HCT116 (cell line): Measurements from ENCODE around the gene GPR34.

Experiments
- CEBPB ChIP-seq: IDR thresholded peaks from 2 replicates; pipeline ENCODE4 v1.6.1; 2012; ENCODE audit warnings: low read depth
- EZH2 ChIP-seq: fragments of 200-600 bp; sonication (generic); IDR thresholded peaks from 2 replicates; pipeline ENCODE4 v1.6.1; 2017; ENCODE audit warnings: antibody characterized with exemption, mixed run types
- EZH2phosphoT487 ChIP-seq: fragments of 200-600 bp; IDR thresholded peaks from 2 replicates; pipeline ENCODE4 v1.6.1; 2018; ENCODE audit warnings: antibody characterized with exemption, borderline replicate concordance
- POLR2A ChIP-seq: IDR thresholded peaks from 2 replicates; pipeline ENCODE4 v1.7.0; 2011; ENCODE audit warnings: borderline replicate concordance; ENCODE audit not compliant: insufficient read depth, insufficient read length; ENCODE audit errors: extremely low read depth
- POLR2AphosphoS5 ChIP-seq: IDR thresholded peaks from 2 replicates; pipeline ENCODE4 v1.6.1; 2011; ENCODE audit warnings: mild to moderate bottlenecking, low read depth, low read length, moderate library complexity
- RAD21 ChIP-seq: IDR thresholded peaks from 2 replicates; pipeline ENCODE4 v1.6.1; 2012; ENCODE audit warnings: low read depth, mild to moderate bottlenecking
- TCF7L2 ChIP-seq: IDR thresholded peaks from 2 replicates; pipeline ENCODE4 v1.7.0; 2011; ENCODE audit warnings: borderline replicate concordance, inconsistent platforms; ENCODE audit not compliant: insufficient read depth, insufficient read length; ENCODE audit errors: extremely low read depth
- ZNF274 ChIP-seq: fragments of 200-500 bp; sonication (Bioruptor generic); IDR thresholded peaks from 2 replicates; pipeline ENCODE4 v1.6.1; 2014; ENCODE audit warnings: mild to moderate bottlenecking, low read depth, low read length, inconsistent platforms
- TF ChIP-seq, protein P1 (sequence below), 3 experiments: fragments of 200-600 bp in 1 of 3; sonication (generic) in 1 of 3; IDR thresholded peaks in 2 of 3; conservative IDR thresholded peaks in 1 of 3; 2 replicates each; pipeline ENCODE4 v1.5.1; 2012 to 2017; ENCODE audit warnings: low read depth in 2 of 3, low read length in 2 of 3, antibody characterized with exemption in 1 of 3, borderline replicate concordance in 1 of 3, control low read depth in 1 of 3, mild to moderate bottlenecking in 1 of 3, mixed read lengths in 1 of 3, mixed run types in 1 of 3, moderate library complexity in 1 of 3; ENCODE audit not compliant: insufficient read depth in 1 of 3
- TF ChIP-seq, protein P2 (sequence below): IDR thresholded peaks from 2 replicates; pipeline ENCODE4 v1.6.1; 2012; ENCODE audit warnings: low read depth
- TF ChIP-seq, protein P3 (sequence below): IDR thresholded peaks from 2 replicates; pipeline ENCODE4 v1.6.1; 2012

DNA sequence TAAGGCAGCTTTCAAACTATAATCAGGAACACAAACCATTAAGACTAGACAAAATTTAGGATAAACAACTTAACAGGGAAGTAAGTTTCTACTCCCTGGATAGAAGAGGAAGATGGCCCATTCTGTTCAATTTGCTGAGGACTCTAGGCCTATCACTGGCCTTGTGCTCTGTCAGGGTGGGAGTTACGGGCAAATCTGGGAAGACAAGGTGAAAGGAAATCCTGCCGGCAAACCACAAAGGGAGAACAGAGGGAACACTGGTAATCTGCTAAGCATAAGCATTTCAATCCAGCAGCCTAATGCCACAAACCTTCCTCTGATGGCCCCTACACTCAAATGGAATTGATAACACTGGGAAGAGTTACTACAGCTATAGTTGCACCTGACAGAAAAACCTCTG is 43.5 kb downstream of the GPR34 start:
- no peak for TF ChIP-seq POLR2AphosphoS5
- TF ChIP-seq, protein P1, sequence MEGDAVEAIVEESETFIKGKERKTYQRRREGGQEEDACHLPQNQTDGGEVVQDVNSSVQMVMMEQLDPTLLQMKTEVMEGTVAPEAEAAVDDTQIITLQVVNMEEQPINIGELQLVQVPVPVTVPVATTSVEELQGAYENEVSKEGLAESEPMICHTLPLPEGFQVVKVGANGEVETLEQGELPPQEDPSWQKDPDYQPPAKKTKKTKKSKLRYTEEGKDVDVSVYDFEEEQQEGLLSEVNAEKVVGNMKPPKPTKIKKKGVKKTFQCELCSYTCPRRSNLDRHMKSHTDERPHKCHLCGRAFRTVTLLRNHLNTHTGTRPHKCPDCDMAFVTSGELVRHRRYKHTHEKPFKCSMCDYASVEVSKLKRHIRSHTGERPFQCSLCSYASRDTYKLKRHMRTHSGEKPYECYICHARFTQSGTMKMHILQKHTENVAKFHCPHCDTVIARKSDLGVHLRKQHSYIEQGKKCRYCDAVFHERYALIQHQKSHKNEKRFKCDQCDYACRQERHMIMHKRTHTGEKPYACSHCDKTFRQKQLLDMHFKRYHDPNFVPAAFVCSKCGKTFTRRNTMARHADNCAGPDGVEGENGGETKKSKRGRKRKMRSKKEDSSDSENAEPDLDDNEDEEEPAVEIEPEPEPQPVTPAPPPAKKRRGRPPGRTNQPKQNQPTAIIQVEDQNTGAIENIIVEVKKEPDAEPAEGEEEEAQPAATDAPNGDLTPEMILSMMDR (IDR thresholded peaks at IDR 0.05 in 2 of 3, conservative IDR thresholded peaks at IDR 0.05 in 1 of 3; ENCODE audit: borderline replicate concordance in 1 of 3, insufficient read depth in 1 of 3, low read depth in 2 of 3, low read length in 2 of 3) = no peak
- TF ChIP-seq EZH2phosphoT487 = no peak
- TF ChIP-seq POLR2A = no peak
- TF ChIP-seq EZH2 = no peak
- TF ChIP-seq, protein P2, sequence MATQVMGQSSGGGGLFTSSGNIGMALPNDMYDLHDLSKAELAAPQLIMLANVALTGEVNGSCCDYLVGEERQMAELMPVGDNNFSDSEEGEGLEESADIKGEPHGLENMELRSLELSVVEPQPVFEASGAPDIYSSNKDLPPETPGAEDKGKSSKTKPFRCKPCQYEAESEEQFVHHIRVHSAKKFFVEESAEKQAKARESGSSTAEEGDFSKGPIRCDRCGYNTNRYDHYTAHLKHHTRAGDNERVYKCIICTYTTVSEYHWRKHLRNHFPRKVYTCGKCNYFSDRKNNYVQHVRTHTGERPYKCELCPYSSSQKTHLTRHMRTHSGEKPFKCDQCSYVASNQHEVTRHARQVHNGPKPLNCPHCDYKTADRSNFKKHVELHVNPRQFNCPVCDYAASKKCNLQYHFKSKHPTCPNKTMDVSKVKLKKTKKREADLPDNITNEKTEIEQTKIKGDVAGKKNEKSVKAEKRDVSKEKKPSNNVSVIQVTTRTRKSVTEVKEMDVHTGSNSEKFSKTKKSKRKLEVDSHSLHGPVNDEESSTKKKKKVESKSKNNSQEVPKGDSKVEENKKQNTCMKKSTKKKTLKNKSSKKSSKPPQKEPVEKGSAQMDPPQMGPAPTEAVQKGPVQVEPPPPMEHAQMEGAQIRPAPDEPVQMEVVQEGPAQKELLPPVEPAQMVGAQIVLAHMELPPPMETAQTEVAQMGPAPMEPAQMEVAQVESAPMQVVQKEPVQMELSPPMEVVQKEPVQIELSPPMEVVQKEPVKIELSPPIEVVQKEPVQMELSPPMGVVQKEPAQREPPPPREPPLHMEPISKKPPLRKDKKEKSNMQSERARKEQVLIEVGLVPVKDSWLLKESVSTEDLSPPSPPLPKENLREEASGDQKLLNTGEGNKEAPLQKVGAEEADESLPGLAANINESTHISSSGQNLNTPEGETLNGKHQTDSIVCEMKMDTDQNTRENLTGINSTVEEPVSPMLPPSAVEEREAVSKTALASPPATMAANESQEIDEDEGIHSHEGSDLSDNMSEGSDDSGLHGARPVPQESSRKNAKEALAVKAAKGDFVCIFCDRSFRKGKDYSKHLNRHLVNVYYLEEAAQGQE = no peak
- TF ChIP-seq, protein P3, sequence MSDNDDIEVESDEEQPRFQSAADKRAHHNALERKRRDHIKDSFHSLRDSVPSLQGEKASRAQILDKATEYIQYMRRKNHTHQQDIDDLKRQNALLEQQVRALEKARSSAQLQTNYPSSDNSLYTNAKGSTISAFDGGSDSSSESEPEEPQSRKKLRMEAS = no peak
- no peak for TF ChIP-seq TCF7L2
- TF ChIP-seq ZNF274 = no peak
- no peak for TF ChIP-seq CEBPB
- no peak for TF ChIP-seq RAD21
